IMR-90 (cell line): ENCODE data around the gene KDM2A. TPM values are rescaled to one million over a fixed set of nuclear protein-coding genes. Genes with fewer than 3 reads are reported as not detected.

Experiments
- ATAC-seq: fragments of 200-7000 bp; cut with Tn5 transposase; 2 replicates; pipeline ENCODE4 v1.9.1; 2020; ENCODE audit warnings: low read depth, mild to moderate bottlenecking, moderate library complexity
- BruUV-seq: library from RNA; stranded (reverse); fragments of 400-500 nt; replicated peaks from 2 replicates; lab custom pipeline; 2021; lab: Mats Ljungman, UMichigan
- CTCF ChIA-PET: fragments of 300-600 bp; formaldehyde crosslinking; extraction: SDS; loops from one replicate; lab custom pipeline; 2021; ENCODE audit warnings: antibody characterized with exemption; lab: Yijun Ruan, JAX
- POLR2A ChIA-PET: fragments of 300-600 bp; sonication (Branson Sonifier 250); formaldehyde crosslinking; loops from one replicate; lab custom pipeline; 2022; ENCODE audit warnings: antibody characterized with exemption; ENCODE audit not compliant: unreplicated experiment; lab: Charles Lee
- DNase-seq: peaks from one replicate; pipeline ENCODE4 v3.0.0; 2013
- H2AFZ ChIP-seq: replicated peaks from 2 replicates; pipeline ENCODE3; 2013; ENCODE audit warnings: low read length, mild to moderate bottlenecking; ENCODE audit not compliant: poor library complexity
- H2AK5ac ChIP-seq: 2 replicates; pipeline ENCODE4 v1.6.1; 2013; ENCODE audit warnings: low read depth, low read length, inconsistent platforms
- H2AK9ac ChIP-seq: replicated peaks from 2 replicates; pipeline ENCODE3; 2013; ENCODE audit warnings: mild to moderate bottlenecking, low read depth, low read length, moderate library complexity; ENCODE audit not compliant: poor library complexity
- H2BK120ac ChIP-seq: 2 replicates; pipeline ENCODE4 v1.6.1; 2013; ENCODE audit warnings: low read depth, low read length, inconsistent platforms
- H2BK15ac ChIP-seq: 3 replicates; pipeline ENCODE4 v1.6.1; 2013; ENCODE audit warnings: low read depth, low read length, inconsistent platforms
- H2BK20ac ChIP-seq: 2 replicates; pipeline ENCODE4 v1.6.1; 2013; ENCODE audit warnings: low read depth, mild to moderate bottlenecking, inconsistent platforms, low read length, moderate library complexity
- H2BK5ac ChIP-seq: 2 replicates; pipeline ENCODE4 v1.6.1; 2013; ENCODE audit warnings: mild to moderate bottlenecking, low read depth, low read length, inconsistent platforms; ENCODE audit not compliant: poor library complexity, severe bottlenecking
- H3K14ac ChIP-seq: replicated peaks from 2 replicates; pipeline ENCODE4 v1.6.1; 2013; ENCODE audit warnings: low read depth, low read length, inconsistent platforms
- H3K18ac ChIP-seq: 2 replicates; pipeline ENCODE4 v1.6.1; 2013; ENCODE audit warnings: low read depth, low read length, control low read depth
- H3K23ac ChIP-seq: 2 replicates; pipeline ENCODE4 v1.6.1; 2013; ENCODE audit warnings: low read depth, low read length, inconsistent platforms
- H3K27ac ChIP-seq: 2 replicates; pipeline ENCODE4 v1.5.1; 2013; ENCODE audit warnings: mild to moderate bottlenecking, control low read depth, low read length; ENCODE audit not compliant: insufficient read depth
- H3K27me3 ChIP-seq: 2 replicates; pipeline ENCODE4 v1.6.1; 2013; ENCODE audit warnings: low read length; ENCODE audit not compliant: control insufficient read depth, insufficient read depth
- H3K36me3 ChIP-seq: 2 replicates; pipeline ENCODE4 v1.6.1; 2013; ENCODE audit warnings: low read length, mixed read lengths; ENCODE audit not compliant: control insufficient read depth, insufficient read depth
- H3K4ac ChIP-seq: 2 replicates; pipeline ENCODE4 v1.6.1; 2013; ENCODE audit warnings: low read depth, low read length, inconsistent platforms
- H3K4me1 ChIP-seq: 2 replicates; pipeline ENCODE4 v1.6.1; 2013; ENCODE audit warnings: low read length, mixed read lengths; ENCODE audit not compliant: control insufficient read depth, insufficient read depth
- H3K4me2 ChIP-seq: 2 replicates; pipeline ENCODE4 v1.6.1; 2013; ENCODE audit warnings: low read depth, mild to moderate bottlenecking, control low read depth, low read length, moderate library complexity
- H3K4me3 ChIP-seq: 2 replicates; pipeline ENCODE4 v1.5.1; 2013; ENCODE audit warnings: low read depth, mild to moderate bottlenecking, control low read depth, low read length, moderate library complexity; ENCODE audit not compliant: insufficient read depth
- H3K56ac ChIP-seq: 2 replicates; pipeline ENCODE4 v1.6.1; 2013; ENCODE audit warnings: low read length, inconsistent platforms; ENCODE audit not compliant: insufficient read depth; ENCODE audit errors: extremely low read depth
- H3K79me1 ChIP-seq, 2 experiments: 2 replicates each; pipeline ENCODE4 v1.6.1; 2013; ENCODE audit warnings: low read length in 2 of 2, inconsistent platforms in 1 of 2, low read depth in 1 of 2
- H3K9ac ChIP-seq: 2 replicates; pipeline ENCODE4 v1.6.1; 2013; ENCODE audit warnings: low read depth, low read length, control low read depth
- H3K9me1 ChIP-seq: 2 replicates; pipeline ENCODE4 v1.6.1; 2013; ENCODE audit warnings: low read length, inconsistent platforms; ENCODE audit not compliant: insufficient read depth
- H3K9me3 ChIP-seq: 2 replicates; pipeline ENCODE4 v1.6.1; 2013; ENCODE audit warnings: low read length; ENCODE audit not compliant: control insufficient read depth, insufficient read depth
- H4K20me1 ChIP-seq: 2 replicates; pipeline ENCODE4 v1.6.1; 2013; ENCODE audit warnings: low read length, inconsistent platforms; ENCODE audit not compliant: insufficient read depth
- H4K5ac ChIP-seq: 2 replicates; pipeline ENCODE4 v1.6.1; 2013; ENCODE audit warnings: mild to moderate bottlenecking, low read depth, low read length, control low read depth
- H4K8ac ChIP-seq, 2 experiments: 2 replicates each; pipeline ENCODE4 v1.6.1; 2013; ENCODE audit warnings: low read depth in 2 of 2, low read length in 2 of 2, control low read depth in 1 of 2, inconsistent platforms in 1 of 2
- H4K91ac ChIP-seq: 2 replicates; pipeline ENCODE4 v1.6.1; 2013; ENCODE audit warnings: low read depth, low read length, inconsistent platforms; ENCODE audit not compliant: insufficient read depth
- CTCF ChIP-seq: conservative IDR thresholded peaks from 2 replicates; pipeline ENCODE4 v1.5.1; 2012; ENCODE audit warnings: mild to moderate bottlenecking, low read depth, low read length, improper control_type of control experiment
- NFE2L2 ChIP-seq: fragments of 150-350 bp; IDR thresholded peaks from 2 replicates; pipeline ENCODE4 v1.6.1; 2016; ENCODE audit warnings: low read depth, mild to moderate bottlenecking, low read length
- WGBS, 2 experiments: methylation state at CpG; one replicate each; pipeline versions ENCODE4 v1.1.5 to v1.1.7; 2013; ENCODE audit warnings: missing lambda C conversion rate in 2 of 2; ENCODE audit not compliant: insufficient read length in 1 of 2; ENCODE audit errors: extremely low coverage in 2 of 2; 5-methylcytosine and 5-hydroxymethylcytosine counted together
- dilution Hi-C: fragments of 300-500 bp; cut with HindIII; formaldehyde crosslinking; loops from one replicate; pipeline ENCODE4 v1.14.3; 2018; ENCODE audit warnings: low sequenced_read_pairs; ENCODE audit not compliant: unreplicated experiment
- in situ Hi-C: fragments of 300-500 bp; cut with MboI; formaldehyde crosslinking; loops from 3 replicates; pipeline ENCODE4 v1.14.3; 2019; ENCODE audit warnings: low sequenced_read_pairs, inconsistent platforms, mixed read lengths
- intact Hi-C: fragments of 100-400 bp; cut with micrococcal nuclease; formaldehyde crosslinking; loops from 2 replicates; pipeline ENCODE4 v1.10.0; 2022
- polyA plus RNA-seq, 3 experiments: library from polyadenylated mRNA; depleted of rRNA; stranded (reverse); fragments of >200 nt; gene quantifications; 2 replicates each; pipeline ENCODE4 v1.2.3, GENCODE V29; 2012; ENCODE audit warnings: low replicate concordance in 1 of 3
- total RNA-seq: library from RNA; depleted of rRNA; stranded (reverse); fragments of >200 nt; gene quantifications from 2 replicates; pipeline ENCODE4 v1.2.3, GENCODE V29; 2012

Gene KDM2A
- total and polyA plus RNA-seq, 2 of the 4 experiments (the other 2 are of a cell fraction): 26.7 to 42.6 TPM

- no peak overlapping the region; the same call in 1 of the 2 replicates for H3K14ac ChIP-seq
- no peak overlapping the region for H2BK20ac ChIP-seq
- peak overlapping the region; percentile 96 for H2AFZ ChIP-seq
- no peak overlapping the region for H3K27ac ChIP-seq
- ChIA-PET POLR2A (interaction anchor here (1.0 kb wide), 1 partner anchor 56 kb away, joined by 7 read pairs; no protein-coding TSS in a partner anchor), CTCF (interaction anchor here (0.9 to 2.2 kb wide), 2 partner anchors 55 to 56 kb away, joined by 4 to 13 read pairs; no protein-coding TSS in a partner anchor)
- H4K20me1 ChIP-seq: no peaks in the 10 kb centered on the region; the same call in 1 of the 2 replicates
- DNase-seq (no peak), ATAC-seq (no peak; the same call in 1 of the 2 replicates)
- H3K27me3 ChIP-seq: no peaks in the 10 kb centered on the region
- TF ChIP-seq CTCF: peak; percentile 14; the same call in 1 of the 2 replicates
- TF ChIP-seq NFE2L2: no peak
- peak overlapping the region; percentile 20; the same call in 1 of the 2 replicates for H3K4ac ChIP-seq
- H3K9me1 ChIP-seq: peaks cover 14% of the 10 kb centered on the region; the same call in 1 of the 2 replicates
- dilution Hi-C loops: no loop called here
- H4K91ac ChIP-seq: no peak overlapping the region
- peaks cover 10% of the 10 kb centered on the region for H3K4me1 ChIP-seq
- H3K9ac ChIP-seq: no peak overlapping the region
- no peak overlapping the region for H2BK5ac ChIP-seq
- no peak overlapping the region for H2BK120ac ChIP-seq
- H3K18ac ChIP-seq: no peak overlapping the region
- WGBS, 2 experiments: 0% methylated on average over 3 of the region's 18 CpGs; no CpG with 5 or more reads in 1 of the 2 experiments
- in situ Hi-C loops: loop anchor here (5.0 kb wide), 2 partner anchors 56 to 121 kb away; no protein-coding TSS in a partner anchor
- BruUV-seq: no TSS peak
- no peak overlapping the region for H2BK15ac ChIP-seq
- no peak overlapping the region for H3K56ac ChIP-seq
- peak overlapping the region; percentile 16 for H2AK9ac ChIP-seq
- H4K8ac ChIP-seq: peak overlapping the region; percentile 41 to 92; a peak in 2 of 4 replicates
- intact Hi-C loops: no loop called here
- peaks cover 0 to 12% of the 10 kb centered on the region in 2 experiments; a peak in 1 of 4 replicates for H3K79me1 ChIP-seq
- no peaks in the 10 kb centered on the region for H3K9me3 ChIP-seq
- H3K23ac ChIP-seq: no peak overlapping the region
- peaks cover 5% of the 10 kb centered on the region for H3K36me3 ChIP-seq
- no peak overlapping the region for H4K5ac ChIP-seq
- no peak overlapping the region for H2AK5ac ChIP-seq
- H3K4me2 ChIP-seq: peak overlapping the region; percentile 39
- H3K4me3 ChIP-seq: peak overlapping the region; percentile 19; the same call in 1 of the 2 replicates
These were observed 142.5 kb downstream of the KDM2A start for GRCh38 chr11:67261640-67261945.
